Stimulated activated CD4-positive, alpha-beta T cell treated with anti-CD3 and anti-CD28 coated beads, Interleukin-1b, Interleukin-23, amount 100 ng/mL, for 1 hour (primary cell): Measurements from ENCODE around the gene CLDN6.
A peak's percentile ranks its signal among the peaks of the same experiment; 100 is the strongest.
"Not testable (repeated sequence)": the region's sequence is repeated elsewhere in the genome, so short reads cannot be mapped to it uniquely, and the experiment has no call there.

Experiments used
- DNase-seq, 2 donors: peaks; one replicate each; pipeline ENCODE4 v3.0.0-alpha.2; 2020; ENCODE audit warnings: low read depth in 2 of 2

CLDN6 gene

DNA sequence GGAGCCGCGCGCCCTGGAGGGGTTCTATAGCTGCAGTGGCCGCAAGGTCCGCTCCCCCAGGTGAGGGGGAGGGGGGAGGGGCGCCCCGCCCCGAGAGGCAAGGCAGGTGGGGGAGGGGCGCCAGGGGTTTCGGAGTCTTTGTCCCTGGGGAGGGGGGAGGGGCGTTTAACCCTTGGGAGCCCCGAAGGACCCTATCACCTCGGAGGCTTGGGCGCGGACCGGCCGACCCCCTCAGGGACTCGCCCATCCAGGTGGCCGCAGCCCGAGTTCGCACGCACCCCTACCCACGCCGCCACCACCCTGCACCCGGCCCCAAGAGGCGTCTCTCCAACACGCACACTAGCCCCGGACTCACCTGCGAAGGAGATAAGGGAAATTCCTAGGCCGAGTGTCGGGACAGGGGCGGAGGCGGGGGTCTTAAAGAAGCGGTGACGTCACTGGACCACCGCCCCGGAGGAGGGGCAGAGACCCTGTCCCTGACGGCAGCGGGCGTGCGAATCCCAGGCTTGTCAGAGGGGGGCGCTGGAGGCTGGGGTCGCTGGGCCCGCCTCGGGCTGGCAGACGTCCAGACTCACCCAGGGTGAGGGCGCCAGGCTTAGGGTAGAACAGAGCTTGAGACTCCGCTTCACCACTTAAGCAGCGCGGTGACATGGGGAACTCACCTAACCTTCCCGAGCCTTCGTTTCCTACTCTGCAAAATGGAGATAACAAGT is at the start of gene CLDN6:
CLDN6 (minus strand) TSS at position 390 of the 713 bp plus-strand sequence. CDS start 2,162 bp downstream, outside the sequence.
- no peak for DNase-seq

GRCh38 chr16:3066440-3066748 is 48.4 kb upstream of the CLDN6 start:
- no peak for DNase-seq

DNA sequence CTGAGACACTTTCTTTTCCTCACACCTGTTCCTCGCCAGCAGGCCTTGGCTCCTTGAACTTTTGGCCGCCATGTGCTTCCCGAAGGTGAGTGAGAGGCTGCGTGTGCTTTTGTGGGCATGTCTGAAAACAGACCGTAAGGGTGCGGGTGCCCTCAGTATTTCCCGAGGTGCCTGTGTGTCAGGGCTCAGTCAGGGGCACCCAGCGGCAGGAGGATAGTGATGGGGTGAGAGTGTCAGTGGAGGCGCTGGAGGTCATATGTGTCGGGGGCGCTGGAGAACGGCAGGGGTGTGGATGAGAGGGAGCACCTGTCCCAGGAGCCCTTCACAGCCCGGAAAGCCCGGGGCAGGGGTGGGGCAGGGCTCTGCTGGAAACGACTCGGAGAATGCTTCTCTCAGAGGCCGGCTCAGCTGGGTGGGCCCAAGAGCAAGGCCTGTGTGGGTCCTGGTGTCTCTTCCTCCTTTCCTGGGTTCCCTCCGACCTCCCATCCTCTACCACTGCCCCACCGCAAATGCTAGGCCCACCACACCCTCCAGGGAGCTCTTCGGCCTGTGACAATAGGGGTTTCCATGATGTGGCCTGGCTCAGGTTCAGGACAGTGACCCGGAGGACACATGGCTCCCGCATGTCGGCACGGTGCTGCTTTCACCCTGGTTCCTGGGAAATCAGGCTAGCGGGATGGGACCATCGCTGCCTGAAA is 47.9 kb upstream of the CLDN6 start:
- DNase-seq, result no peak

DNA sequence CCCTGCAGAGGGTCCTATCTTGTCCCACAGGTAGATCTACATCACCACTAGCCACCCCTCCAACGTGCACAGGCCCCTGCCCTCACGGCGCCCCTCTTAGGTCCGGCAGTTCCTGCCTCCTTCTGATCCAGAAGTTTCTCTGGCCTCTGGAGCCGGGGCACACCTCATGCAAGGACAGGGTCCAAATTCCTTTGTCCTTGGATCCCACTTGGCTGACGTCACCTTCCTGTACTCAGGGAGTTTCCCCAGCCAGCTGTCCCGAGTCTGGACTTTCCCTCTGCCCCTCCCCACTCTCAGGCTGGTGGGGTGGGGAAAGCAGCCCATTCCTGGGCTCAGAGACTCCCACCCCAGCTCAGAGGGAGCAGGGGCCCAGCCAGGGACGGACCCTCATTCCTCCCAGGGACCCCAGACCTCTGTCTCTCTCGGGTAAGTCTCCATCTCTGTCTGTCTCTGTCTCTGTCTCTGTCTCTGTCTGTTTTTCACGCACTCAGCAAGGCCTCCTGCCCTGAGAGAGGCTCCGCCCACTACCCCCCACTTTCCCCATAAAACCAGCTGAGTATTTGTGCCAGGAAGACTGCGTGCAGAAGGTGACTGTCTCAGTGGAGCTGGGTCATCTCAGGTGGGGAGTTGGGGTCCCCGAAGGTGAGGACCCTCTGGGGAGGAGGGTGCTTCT is 47.2 kb upstream of the CLDN6 start, which contains the start of gene IL32:
IL32 (plus strand) TSS at position 572 of the 673 bp plus-strand sequence. CDS start 172 bp downstream, outside the sequence.
- DNase-seq, result no peak

GRCh38 chr16:3063625-3064386 is 45.8 kb upstream of the CLDN6 start:
- no peak for DNase-seq

DNA sequence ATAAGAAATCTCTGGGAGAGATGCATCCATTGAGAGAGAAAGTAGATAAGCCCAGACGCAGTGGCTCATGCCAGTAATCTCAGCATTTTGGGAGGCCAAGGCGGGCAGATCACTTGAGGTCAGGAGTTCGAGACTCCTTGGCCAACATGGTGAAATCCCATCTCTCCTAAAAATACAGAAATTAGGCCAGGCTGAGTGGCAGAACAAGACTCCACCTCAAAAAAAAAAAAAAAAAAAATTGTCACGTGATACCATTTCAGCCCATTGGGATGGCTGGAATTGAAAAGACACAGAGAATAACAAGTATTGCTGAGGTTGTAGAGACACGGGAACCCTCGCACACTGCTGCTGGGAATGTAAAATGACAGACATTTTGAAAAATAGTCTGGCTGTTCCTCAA is 44.6 kb upstream of the CLDN6 start:
- no peak for DNase-seq

DNA sequence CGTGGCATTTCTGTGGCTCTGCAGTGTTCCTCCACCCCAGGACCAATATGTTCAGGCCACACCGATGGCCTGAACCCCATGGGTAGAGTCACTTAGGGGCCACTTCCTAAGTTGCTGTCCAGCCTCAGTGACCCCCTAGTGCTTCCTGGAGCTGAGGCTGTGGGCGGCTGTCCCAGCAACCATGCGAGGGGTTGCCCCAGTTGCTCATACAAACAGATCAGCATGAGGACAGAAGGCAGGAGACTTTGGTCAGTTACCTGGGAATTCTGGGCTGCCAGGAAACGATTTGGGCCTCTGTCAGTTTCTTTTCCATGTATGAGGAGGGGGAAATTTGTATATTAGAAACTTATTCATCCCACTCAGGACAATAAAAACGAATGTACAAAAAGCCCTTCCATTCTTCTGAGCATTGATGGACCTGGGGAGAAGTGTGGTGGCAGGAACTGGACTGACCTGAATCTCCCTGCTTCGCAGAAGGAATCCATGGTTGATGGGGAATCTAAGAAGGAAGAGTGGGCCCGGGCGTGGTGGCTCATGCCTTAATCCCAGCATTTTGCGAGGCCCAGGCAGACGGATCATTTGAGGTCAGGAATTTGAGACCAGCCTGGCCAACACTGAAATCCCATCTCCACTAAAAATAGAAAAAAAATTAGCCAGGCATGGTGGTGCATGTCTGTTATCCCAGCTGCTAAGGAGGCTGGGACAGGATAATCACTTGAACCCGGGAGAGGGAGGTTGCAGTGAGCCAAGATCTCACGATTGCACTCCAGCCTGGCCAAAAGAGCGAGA is 42.5 kb upstream of the CLDN6 start:
- no peak for DNase-seq

DNA sequence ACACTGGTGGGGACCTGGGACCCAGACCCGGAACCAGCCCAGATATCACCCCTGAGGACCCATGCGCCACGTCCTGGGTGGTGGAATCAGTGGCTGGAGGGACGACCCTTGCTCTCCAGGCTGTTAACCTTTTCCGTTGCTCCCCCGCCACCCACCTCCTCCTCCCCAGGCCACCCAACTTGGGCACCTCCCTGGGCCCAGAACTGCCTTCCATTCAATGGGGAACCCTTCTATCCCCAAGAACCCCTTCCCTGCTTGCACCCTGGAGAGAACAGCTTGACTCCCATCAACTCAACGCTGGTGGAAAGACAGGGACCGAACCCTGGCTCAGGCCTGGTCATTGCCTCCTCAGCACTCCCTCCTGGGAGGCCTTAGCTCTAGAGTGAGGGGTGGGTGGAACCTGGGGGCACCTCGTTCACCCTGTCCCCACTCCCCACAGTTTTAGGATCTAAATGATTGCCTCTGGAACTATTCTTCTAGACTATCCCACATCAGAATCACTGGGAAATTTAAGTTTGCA is 41.8 kb upstream of the CLDN6 start:
- no peak for DNase-seq

DNA sequence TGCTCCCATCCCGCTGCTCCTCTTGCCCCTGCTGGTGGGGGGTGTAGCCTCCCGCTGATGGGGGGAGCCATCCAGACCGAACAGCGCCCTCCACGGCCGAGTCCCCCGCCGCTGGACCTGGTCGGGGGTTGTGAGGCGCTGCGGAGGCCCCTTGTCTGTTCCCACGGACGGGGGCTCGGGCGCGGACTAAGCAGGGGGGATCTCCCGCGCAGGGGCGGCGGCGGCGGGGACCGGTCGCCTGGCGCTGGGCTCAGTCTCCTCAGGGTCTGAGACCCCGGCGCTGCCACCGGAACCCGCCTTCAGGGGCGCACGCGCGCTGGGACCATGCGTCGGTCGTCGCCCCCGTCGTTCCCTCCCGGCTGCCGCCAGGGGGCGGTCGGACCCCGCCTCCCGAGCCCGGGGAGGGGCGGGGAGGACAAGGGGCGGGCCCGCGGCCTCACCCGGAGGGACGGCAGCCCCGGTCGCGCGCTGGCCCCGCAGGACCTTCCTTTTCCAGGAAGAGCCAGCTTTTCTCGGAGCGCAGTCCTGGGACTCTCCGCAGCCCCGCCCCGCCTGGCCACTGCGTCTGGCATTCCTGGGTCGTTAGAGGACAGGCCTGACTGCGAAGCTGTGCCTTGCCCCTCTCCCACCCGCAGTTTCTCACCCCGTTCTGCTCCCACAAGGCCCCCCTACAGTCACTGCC is 41.2 kb upstream of the CLDN6 start:
- DNase-seq, result peak; percentile 74 to 77

DNA sequence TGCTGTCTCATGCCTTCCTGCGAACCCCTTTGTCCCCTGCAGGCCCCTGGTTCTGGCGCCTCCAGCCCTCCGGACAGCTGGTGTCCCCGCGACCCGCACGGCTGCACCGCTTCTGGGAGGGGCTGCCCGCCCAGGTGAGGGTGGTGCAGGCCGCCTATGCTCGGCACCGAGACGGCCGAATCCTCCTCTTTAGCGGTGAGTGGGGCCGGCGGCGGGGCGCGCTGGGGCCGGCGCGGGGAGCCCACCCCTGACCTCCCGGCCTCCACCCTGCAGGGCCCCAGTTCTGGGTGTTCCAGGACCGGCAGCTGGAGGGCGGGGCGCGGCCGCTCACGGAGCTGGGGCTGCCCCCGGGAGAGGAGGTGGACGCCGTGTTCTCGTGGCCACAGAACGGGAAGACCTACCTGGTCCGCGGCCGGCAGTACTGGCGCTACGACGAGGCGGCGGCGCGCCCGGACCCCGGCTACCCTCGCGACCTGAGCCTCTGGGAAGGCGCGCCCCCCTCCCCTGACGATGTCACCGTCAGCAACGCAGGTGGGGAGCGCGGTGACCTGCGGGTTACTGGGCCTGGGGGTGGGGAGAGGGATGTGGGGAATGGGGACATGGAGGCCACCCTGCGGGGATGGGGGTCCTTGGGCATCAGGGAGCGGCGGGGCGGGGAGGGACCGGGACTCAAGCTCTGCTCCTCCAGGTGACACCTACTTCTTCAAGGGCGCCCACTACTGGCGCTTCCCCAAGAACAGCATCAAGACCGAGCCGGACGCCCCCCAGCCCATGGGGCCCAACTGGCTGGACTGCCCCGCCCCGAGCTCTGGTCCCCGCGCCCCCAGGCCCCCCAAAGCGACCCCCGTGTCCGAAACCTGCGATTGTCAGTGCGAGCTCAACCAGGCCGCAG is 40.4 kb upstream of the CLDN6 start:
- no peak for DNase-seq

DNA sequence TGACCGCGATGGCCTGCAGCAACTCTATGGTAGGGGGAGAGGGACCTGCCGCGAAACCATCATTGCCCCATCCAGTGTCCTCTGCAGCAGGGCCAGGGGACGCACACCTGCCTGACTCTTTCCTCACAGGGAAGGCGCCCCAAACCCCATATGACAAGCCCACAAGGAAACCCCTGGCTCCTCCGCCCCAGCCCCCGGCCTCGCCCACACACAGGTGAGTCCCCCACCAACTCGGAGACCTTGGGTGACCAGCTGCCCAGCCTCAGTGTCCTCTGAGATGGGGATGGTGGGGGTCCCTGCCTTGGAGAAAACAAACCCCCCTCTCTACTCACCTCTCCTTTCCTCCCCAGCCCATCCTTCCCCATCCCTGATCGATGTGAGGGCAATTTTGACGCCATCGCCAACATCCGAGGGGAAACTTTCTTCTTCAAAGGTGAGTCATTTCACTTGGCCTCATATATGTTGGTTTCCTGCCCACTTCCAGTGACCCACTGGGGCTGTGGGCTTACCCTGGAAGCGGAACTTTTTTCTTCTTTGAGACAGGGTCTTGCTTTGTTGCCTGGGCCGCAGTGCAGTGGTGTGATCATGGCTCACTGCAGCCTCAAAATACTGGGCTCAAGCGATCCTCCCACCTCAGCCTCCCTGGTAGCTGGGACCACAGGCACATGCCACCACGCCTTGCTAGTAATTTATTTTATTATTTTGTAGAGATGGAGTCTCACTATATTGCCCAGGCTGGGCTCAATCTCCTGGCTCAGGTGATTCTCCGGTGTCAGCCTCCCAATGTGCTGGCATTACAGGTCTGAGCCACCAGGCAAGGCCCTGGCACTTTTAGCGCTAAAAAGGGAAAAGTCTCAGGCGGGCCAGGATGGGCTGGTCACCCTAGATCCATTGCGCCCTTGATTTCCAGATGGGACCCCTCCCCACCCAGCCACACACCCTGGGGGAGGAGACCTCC is 39.5 kb upstream of the CLDN6 start:
- DNase-seq, result no peak

- no peak for DNase-seq
Observed at GRCh38 chr16:3056336-3057180, 38.6 kb upstream of the CLDN6 start.

GRCh38 chr16:3055734-3056115 is 37.7 kb upstream of the CLDN6 start:
- DNase-seq, result not testable (repeated sequence)

GRCh38 chr16:3054965-3055733 is 37.2 kb upstream of the CLDN6 start:
- no peak for DNase-seq

GRCh38 chr16:3053330-3053710 is 35.3 kb upstream of the CLDN6 start:
- DNase-seq, result not testable (repeated sequence)

DNA sequence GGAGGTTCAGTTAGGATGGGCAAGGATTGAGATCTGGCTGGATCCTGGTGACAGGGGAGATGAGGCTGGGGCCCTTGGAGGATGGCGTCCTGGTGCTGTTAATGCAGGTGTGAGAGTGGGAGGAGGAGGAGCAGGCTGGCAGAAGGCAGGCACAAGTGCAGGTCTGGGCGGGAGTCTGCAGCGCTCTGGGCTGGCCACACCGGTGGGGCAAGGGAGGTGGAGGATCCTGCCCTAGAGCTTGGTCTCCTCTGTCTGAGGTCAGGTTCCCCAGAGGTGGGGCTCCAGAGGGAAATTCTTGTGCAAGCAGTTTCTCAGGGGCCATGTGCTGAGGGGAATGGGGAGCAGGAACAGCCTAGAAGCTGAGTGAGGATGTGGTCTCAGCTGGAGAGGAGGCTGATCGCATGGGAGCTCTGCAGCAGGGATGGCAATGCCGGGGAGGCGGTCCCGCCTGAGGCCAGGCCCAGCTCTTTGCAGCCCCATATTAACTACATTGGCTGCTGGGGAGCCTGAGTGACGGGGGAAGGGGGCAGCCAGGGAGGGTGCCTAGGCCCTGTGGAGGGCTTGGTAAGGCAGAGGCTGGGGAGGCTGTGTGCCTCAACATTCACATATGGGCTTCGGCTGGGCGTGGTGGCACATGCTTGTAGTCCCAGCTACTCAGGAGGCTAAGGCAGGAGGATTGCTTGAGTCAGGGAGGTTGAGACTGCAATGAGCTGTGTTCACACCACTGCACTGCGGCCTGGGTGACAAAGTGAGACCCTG is 34.8 kb upstream of the CLDN6 start:
- not testable (repeated sequence) for DNase-seq
